GM19193 (cell line): ENCODE data around the gene CAMKMT.

Experiments
- POLR2A ChIP-seq: IDR thresholded peaks from 4 replicates; pipeline ENCODE4 v1.6.1; 2011; ENCODE audit not compliant: insufficient read depth, insufficient read length; ENCODE audit errors: extremely low read depth

CAMKMT gene

DNA sequence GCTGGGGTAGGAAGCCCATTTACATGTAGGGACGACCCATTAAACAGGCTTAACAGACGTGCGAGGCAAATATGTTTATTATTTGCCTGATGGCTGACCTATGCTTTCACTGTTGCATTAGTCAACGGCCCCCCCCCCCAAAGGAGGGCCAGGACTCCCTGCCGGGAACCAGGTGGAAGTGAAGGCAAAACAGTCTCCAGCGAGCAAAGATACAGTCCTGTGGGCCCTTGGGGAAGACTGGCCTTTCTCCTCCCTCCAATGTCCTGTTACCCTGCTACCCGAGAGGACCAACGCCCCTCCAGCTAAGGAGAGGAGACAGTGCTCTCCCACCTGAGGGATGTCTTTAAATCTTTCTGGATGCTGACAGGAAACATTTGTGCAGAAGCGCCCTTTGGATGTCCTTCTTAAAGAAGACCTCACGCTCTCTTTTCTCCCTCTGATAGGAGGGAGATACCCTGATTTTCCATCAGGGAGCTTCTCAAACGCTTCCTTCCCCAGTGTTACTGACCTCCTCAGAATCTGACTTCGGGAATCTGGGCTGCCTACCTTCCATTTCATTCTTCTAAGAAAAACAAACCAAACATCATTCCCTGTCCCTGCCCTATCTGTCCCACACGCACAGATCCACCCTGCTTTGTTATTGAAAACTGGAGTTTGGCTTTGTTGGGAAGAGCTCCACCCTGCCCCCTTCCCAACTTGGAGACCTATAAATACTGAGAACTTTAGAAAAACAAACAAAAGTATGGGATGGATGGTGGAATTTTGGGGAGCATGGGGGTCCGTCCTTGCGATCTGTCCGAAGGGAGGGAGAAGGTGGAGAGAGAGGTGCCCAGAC is 443.9 kb downstream of the CAMKMT start:
- no peak for TF ChIP-seq POLR2A

- TF ChIP-seq POLR2A: no peak
Measured at GRCh38 chr2:44807201-44808025, 445.7 kb downstream of the CAMKMT start.

- TF ChIP-seq POLR2A: no peak
Measured at GRCh38 chr2:44810892-44811530, 449.3 kb downstream of the CAMKMT start.

GRCh38 chr2:44813165-44813564 is 451.4 kb downstream of the CAMKMT start:
- TF ChIP-seq POLR2A: no peak

DNA sequence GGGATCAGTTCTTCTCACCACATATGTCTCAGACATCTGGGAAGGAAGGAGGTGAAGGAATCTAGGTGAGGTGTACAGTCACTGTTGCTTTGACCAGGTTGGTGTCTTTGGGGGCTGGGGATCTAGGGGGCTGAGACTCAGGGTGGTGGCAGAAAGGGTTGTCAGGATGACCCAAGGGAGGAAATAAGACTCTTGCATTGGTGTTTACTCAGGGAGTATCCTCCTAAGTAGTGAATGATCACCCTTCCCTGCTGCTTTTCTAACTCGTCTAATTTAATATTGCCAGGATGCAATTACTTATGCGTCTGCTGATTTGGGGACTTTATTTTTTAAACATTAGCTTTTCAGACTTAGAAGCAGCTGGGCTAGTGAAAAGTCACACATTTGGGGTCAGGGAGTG is 451.9 kb downstream of the CAMKMT start:
- TF ChIP-seq POLR2A: no peak

- TF ChIP-seq POLR2A: no peak
Measured at GRCh38 chr2:44817256-44817655, 455.5 kb downstream of the CAMKMT start.

DNA sequence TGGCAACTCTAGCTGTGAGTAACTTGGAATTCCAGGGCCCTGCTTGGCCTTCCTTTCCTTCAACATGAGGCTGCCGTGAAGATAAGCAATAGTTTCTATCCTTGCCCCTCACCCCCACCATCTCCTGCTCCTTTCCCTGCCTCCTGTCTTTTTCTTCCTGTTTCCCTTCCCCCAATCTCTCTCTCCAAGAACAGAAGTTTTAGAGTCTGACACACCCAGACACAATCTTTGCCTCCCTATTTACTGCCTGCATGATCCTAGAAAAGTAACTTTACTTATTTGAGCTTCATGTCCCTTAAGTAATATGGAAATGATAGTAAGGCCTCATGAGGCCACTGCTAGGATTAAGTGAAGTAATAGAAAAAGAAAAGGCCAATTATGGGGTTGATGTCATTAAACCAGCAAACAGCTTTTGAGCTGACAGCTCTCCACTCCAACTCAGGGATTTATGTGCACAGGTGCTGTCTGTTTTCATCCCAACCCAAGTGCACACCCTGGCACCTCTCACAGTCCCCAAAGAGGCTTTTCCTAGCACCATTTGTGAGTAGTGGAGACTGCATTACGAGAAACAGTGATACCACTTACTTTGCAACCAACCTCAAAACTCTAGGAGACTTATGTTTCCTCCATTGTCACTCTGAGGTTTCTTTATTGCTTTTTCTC is 456.1 kb downstream of the CAMKMT start:
- no peak for TF ChIP-seq POLR2A

GRCh38 chr2:44819061-44819460 is 457.3 kb downstream of the CAMKMT start:
- no peak for TF ChIP-seq POLR2A

DNA sequence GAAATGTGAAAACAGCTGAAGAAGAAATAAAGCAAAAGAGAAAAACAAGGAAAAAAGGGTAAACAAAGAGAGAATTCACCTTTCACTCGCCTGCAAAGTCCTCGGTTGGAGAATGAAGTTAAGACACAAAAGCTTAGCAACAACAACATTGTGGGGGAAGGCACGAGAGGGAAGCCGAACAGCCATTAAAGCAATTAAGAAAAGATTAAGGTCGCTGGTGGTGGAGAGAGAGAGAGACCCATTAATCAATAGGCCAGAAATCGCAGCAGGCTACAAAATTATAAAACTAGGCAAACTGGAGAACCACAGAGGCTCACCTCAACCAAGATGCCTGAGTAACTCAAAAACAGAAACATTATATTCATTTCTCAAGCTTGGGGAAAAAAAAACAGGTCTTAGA is 459.8 kb downstream of the CAMKMT start:
- TF ChIP-seq POLR2A: no peak

GRCh38 chr2:44822174-44822573 is 460.4 kb downstream of the CAMKMT start:
- no peak for TF ChIP-seq POLR2A
